ENCODE results near the gene IGSF11.
"Not testable (repeated sequence)": the region's sequence is repeated elsewhere in the genome, so short reads cannot be mapped to it uniquely, and the experiment has no call there.

Gene IGSF11

DNA sequence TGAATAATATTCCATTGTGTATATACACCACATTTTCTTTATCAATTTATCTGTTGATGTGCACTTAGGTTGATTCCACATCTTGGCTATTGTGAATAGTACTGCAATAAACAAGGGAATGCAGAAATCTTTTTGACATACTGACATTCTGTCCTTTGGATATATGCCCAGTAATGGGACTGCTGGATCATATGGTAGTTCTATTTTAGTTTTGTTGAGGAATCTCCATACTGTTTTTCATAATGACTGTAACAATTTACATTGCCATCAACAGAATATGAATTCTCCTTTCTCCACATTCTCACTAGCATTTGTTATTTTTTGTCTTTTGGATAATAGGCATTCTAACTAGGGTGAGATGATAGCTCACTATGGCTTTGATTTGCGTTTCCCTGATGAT lies 174.7 kb downstream of the IGSF11 start:
- ChIA-PET POLR2A (no interaction called here), CTCF (no interaction called here)
- TF ChIP-seq SUZ12 (IDR thresholded peaks at IDR 0.05) (no peak), ZNF384 (IDR thresholded peaks at IDR 0.05) (no peak), FOXM1 (IDR thresholded peaks at IDR 0.05; ENCODE audit: borderline replicate concordance) (no peak), LEF1 (IDR thresholded peaks at IDR 0.05; ENCODE audit: borderline replicate concordance) (no peak), TARDBP (IDR thresholded peaks at IDR 0.05) (no peak), NFRKB (IDR thresholded peaks at IDR 0.05) (no peak), HDGF (IDR thresholded peaks at IDR 0.05; ENCODE audit: borderline replicate concordance) (no peak), L3MBTL2 (conservative IDR thresholded peaks at IDR 0.05) (no peak), BHLHE40 (IDR thresholded peaks at IDR 0.05; ENCODE audit: borderline replicate concordance) (no peak), ELF4 (IDR thresholded peaks at IDR 0.05) (no peak), FOXA1 (IDR thresholded peaks at IDR 0.05) (no peak), FOXK2 (IDR thresholded peaks at IDR 0.05) (no peak), SP1 (IDR thresholded peaks at IDR 0.05) (no peak), CTBP1 (IDR thresholded peaks at IDR 0.05; ENCODE audit: borderline replicate concordance) (no peak), ARNT (IDR thresholded peaks at IDR 0.05) (no peak)
- TF ChIP-seq, protein P1, sequence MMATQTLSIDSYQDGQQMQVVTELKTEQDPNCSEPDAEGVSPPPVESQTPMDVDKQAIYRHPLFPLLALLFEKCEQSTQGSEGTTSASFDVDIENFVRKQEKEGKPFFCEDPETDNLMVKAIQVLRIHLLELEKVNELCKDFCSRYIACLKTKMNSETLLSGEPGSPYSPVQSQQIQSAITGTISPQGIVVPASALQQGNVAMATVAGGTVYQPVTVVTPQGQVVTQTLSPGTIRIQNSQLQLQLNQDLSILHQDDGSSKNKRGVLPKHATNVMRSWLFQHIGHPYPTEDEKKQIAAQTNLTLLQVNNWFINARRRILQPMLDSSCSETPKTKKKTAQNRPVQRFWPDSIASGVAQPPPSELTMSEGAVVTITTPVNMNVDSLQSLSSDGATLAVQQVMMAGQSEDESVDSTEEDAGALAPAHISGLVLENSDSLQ (IDR thresholded peaks at IDR 0.05), result no peak
- DNase-seq (ENCODE audit: extremely low spot score), result no peak

DNA sequence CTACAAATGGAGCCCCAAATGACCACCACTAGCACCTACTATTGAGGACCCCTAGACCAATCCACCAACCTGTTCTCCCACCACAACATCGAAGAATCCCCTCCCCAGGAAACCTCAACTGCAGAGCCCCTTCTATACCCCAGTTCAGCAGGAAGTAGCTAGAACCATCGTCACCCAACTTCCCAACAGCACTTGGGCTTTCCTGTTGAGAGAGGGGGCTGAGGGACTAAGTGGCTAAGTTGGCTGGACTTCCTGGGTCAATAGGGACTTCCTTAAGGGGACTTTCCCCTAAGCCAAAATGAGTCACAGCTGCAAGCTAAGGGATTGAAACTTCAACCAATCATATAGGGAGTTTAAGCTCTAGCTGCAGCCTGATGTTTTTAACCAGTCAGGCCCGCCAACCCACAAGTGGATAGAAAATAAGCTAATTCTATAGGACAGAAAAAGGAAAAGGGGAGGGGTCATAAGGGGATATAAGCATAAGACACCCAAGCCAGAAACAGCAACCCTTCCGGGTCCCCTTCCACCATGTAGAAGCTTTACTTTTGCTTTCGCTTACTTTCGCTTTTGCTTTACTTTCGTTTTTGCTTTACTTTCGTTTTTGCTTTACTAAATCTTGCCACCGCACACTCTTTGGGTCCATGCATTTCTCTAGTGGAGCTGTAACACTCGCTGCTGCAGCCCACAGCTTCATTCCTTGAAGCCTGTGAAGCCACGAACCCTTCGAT lies 183.0 kb downstream of the IGSF11 start:
- DNase-seq (ENCODE audit: extremely low spot score); POLR2A ChIA-PET; CTCF ChIA-PET: not testable (repeated sequence)

DNA sequence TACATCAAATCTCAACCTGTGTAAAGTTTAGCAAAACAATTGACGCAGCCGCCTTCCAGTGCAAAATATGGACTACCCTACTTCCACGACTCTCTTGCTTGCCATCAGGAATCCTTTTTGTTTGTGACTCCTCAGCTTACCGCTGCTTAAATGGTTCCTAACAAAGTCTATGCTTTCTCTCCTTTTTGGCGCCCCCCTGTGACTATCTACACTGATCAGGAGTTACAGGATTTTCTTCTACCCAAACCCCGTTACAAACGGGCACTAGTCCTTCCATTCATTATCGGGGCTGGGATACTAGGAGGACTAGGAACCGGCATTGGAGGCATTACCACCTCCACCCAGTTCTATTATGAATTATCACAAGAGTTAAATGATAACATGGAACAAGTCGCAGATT lies 184.0 kb downstream of the IGSF11 start:
- DNase-seq (ENCODE audit: extremely low spot score), result no peak
- TF ChIP-seq NFRKB (IDR thresholded peaks at IDR 0.05) (no peak), ARNT (IDR thresholded peaks at IDR 0.05) (no peak), FOXK2 (IDR thresholded peaks at IDR 0.05) (no peak)
- ChIA-PET POLR2A (no interaction called here), CTCF (interaction anchor here (0.8 kb wide), 1 partner anchor 14 kb away, joined by 3 read pairs; no protein-coding TSS in a partner anchor)
